Embryonic facial prominence (tissue), 1 donor: ENCODE data around the gene TIFAB.

Source experiments
- DNase-seq: peaks from one replicate; pipeline ENCODE4 v3.0.0-alpha.2; 2016; ENCODE audit errors: extremely low spot score

Gene TIFAB

GRCh38 chr5:135458921-135459331 lies 6.8 kb upstream of the TIFAB start:
- no peak for DNase-seq

GRCh38 chr5:135458356-135458755 lies 6.2 kb upstream of the TIFAB start:
- no peak for DNase-seq

DNA sequence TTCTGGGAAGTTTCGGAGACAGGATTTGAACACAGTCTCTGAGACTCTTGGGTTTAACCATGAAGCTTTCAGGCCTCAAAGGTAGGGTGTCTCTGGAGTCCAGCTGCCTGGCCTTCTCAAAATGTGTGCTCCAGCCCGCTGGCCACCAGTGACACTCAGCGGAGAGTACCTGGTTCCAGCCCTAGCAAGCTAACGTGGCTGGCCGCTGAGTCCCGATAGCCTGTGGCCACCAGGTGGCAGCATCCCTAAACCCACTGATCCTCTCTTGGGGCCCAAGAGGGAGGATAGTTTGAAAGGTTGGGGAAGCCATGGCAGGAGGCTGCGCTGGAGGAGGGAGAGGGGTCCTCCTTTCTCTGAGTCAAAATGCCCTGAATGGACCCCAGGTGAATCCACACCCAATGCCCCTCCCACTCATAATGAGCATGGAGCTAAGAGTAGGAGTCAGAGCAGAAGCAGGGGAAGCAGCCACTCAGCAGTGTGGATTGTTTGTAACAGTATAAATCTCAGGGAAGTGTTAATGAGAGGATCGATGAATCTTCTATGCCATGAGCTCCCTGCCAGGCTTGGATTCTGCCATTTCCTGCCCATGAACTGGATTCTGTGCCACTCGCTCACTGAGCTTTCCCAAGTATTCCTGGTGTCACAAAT lies 5.4 kb upstream of the TIFAB start:
- no peak for DNase-seq

GRCh38 chr5:135456238-135457099 lies 4.3 kb upstream of the TIFAB start:
- DNase-seq, result no peak

DNA sequence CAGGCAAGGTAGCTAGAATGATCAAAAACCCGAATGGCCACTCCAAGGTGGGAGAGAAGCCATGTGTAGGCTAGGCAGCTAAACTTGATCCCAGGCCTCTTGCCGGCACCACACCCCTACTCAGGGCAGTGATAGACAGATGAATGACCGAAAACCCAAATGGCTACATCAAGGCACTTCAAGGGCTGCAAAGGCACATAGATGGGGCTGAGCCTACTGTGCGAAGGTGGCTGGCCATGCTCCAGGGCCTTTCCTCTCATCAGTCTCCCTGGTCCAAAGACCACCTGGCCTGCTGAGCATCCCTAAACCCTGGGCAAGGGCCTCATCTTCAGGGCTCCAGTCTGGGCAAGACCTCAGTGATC lies 3.7 kb upstream of the TIFAB start:
- DNase-seq, result no peak

- no peak for DNase-seq
Measured at GRCh38 chr5:135454946-135455345, 2.8 kb upstream of the TIFAB start.

GRCh38 chr5:135453613-135454012 lies 1.5 kb upstream of the TIFAB start:
- no peak for DNase-seq

DNA sequence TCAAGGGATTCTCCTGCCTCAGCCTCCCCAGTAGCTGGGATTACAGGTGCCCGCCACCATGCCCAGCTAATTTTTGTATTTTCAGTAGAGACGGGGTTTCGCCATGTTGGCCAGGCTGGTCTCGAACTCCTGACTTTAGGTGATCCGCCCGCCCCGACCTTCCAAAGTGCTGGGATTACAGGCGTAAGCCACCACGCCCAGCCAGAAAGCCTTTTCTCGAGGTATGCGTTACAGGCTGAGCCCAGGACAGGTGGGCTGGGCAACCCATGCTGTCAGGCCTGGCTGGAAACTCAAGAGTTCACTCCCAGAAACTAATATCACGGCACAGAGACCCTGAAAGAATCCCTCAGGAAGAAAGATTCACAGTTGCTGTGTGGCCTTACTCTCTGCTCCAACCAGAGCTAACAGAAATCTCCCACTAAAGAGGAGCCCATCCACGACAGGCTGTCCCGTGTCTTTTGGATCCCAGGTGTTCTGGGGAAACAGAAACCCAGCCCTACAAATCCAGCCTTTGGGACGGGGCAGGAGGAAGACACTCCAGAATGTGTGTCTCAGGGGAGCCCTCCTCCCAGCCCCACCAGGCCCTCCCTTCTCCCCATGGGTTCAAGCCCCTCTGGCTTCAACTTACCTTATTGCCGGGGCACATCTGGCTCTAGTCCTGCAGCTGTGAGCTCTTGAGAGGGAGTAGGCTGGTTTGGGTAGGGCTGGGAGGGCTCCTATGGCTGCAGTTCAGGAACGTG lies 400 bp downstream of the TIFAB start:
- no peak for DNase-seq

- DNase-seq, result no peak
Measured at GRCh38 chr5:135450952-135451351, 1.2 kb downstream of the TIFAB start.

GRCh38 chr5:135450336-135450735 lies 1.8 kb downstream of the TIFAB start:
- DNase-seq, result no peak

- no peak for DNase-seq
Measured at GRCh38 chr5:135449644-135450043, 2.5 kb downstream of the TIFAB start.

DNA sequence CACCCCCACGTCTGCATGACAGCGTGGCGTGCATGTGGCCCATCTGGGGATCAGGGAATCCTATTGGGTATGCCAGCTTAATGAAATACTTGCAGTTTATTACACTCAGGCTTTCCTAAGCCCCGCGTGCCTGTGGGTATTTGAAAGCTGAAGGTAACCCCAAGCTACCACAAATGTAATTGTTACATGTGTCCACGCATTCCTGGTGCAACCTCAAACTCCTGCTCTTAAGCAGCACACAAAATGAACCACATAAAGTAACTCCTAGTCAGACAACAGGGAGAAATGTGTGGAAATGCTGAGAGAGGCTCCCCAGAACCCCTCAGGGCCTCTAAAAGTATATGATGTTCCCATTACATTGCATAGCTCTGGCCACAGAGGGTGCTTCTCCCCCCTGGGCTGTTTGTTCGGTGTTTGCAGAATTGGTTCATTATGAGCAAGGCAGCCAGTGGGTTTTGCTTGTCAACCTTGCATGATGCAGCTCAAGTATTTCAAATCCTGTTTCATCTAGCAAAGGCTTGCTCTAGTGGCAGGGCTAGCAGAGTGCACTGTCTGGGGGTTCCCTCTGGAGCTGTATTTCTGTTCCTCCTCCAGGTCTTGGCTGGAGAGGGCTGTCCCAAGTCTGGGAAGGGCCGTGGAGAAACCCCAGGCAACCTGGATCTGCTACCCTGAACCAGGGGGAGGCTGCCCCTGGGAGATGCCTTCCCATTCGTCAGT lies 3.2 kb downstream of the TIFAB start:
- DNase-seq, result no peak

DNA sequence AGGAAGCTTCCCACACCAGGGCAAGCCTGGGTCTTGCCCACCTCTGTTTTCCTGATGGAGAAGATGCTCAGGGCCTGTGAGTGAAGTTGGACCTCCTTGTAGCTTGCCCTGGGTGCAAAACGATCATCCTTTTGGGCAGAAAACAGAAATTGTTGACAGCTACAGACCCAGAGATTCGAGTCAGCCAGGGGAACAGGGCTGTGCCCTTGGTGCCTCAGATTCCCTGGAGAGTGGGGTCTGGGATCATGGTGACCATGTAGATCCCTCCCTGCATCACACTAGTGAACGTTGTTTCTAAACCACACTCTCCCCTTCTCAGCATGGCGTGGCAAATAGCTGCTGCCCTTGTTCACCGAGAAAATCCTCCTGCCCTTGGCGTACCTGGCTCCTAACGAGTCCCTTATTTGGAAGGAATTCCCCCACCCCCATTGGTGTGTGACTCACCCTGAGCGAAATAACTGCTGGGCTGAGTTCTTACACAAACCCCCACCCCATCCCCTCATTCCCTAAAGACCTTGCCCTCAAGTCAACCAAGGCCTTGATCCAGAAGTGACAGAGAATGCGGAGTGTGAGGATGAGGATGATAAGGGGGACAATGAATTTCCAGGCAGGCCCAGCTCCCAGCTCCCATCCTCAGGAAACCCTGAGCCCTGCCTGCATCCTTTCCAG lies 3.9 kb downstream of the TIFAB start:
- no peak for DNase-seq

- DNase-seq, result no peak
Measured at GRCh38 chr5:135447298-135447929, 4.7 kb downstream of the TIFAB start, which contains the start of gene DCANP1. TSS of gene DCANP1 (minus strand) at chr5:135447348. CDS start at chr5:135447108, 240 bp downstream.

DNA sequence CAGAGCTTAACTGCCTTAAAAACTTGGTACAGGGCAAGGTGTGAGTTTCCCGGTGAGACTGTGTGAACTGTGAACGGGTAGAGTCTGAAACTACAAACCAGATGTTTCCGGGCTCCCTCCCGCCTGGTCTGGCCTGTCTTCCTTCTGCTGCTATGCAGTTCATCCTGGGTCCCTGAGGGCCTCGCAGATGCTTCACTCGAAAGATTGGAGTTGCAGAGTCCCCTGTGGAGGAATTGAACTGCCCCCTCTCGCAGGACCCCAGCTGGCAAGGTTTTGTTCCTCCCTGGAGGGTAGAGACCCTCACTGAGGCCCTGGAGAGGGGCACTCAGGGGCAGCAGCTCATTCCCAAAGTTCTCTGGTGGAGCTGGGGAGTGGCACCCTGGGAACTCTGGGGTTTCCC lies 5.5 kb downstream of the TIFAB start:
- DNase-seq, result no peak

GRCh38 chr5:135446206-135446605 lies 5.9 kb downstream of the TIFAB start:
- no peak for DNase-seq

GRCh38 chr5:135445306-135445985 lies 6.7 kb downstream of the TIFAB start:
- DNase-seq, result no peak

DNA sequence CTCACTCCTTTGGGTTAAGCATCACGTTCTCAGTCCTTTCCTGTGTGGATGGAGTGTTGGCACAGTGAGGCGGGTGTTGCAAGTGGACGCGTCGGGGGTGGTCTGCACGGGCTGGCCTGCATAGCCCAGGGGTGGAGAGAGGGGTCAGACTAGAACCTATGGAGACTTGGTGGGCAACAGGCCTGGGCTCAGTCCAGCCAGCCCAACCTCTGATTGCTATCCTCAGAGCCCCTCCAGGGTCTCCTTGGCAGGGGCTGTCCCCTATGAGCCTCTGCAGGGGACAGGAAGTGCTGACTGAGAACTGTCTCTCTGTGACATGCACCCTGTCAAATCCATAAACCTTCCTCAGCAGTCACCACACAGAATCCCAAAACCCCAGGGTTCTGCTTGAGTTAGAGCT lies 7.3 kb downstream of the TIFAB start:
- DNase-seq, result no peak

DNA sequence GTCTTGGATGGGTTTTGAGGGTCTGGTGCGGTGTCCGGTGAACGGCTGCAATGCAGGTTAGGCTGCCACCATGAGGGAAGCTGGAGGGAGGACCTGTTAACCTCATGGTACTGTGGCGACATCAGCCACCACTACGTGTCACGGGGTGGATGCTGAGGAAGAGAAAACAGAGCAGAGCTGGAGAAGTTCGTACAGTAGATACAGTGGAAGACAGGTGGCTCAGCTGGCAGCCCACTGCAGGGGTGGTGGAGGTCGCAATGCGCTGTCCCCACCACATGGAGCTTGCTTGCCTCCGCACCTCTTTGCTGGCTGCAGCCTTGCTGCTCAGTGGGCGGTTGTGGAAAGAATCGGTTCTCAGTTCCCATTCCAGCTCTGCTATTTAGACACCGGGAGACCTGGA lies 7.8 kb downstream of the TIFAB start:
- no peak for DNase-seq
